Neural crest cell (in vitro differentiated cells): ENCODE data around the gene HMX2. TPM values are rescaled to one million over a fixed set of nuclear protein-coding genes. Genes with fewer than 3 reads are reported as not detected.
A peak's percentile ranks its signal among the peaks of the same experiment; 100 is the strongest.

Experiments used
- DNase-seq: peaks from one replicate; pipeline ENCODE4 v3.0.0; 2021; ENCODE audit warnings: low read depth, mixed read lengths, low spot score
- H3K27ac Mint-ChIP-seq: one replicate; pipeline ENCODE4 v1.8.0; 2021; ENCODE audit warnings: mild to moderate bottlenecking, mixed read lengths; ENCODE audit not compliant: unreplicated experiment
- H3K27me3 Mint-ChIP-seq: 2 replicates; pipeline ENCODE4 v1.8.0; 2021; ENCODE audit warnings: low read depth, mild to moderate bottlenecking, mixed read lengths
- H3K36me3 Mint-ChIP-seq: 2 replicates; pipeline ENCODE4 v1.8.0; 2021; ENCODE audit warnings: low read depth, mild to moderate bottlenecking, mixed read lengths
- H3K4me1 Mint-ChIP-seq: 2 replicates; pipeline ENCODE4 v1.8.0; 2021; ENCODE audit warnings: mixed read lengths
- H3K4me3 Mint-ChIP-seq: one replicate; pipeline ENCODE4 v1.8.0; 2021; ENCODE audit warnings: mild to moderate bottlenecking, mixed read lengths
- H3K9me3 Mint-ChIP-seq: 2 replicates; pipeline ENCODE4 v1.8.0; 2021; ENCODE audit warnings: mixed read lengths
- CTCF ChIP-seq: fragments of 200-600 bp; sonication (generic); conservative IDR thresholded peaks from 2 replicates; pipeline ENCODE4 v1.5.0; 2021; ENCODE audit warnings: antibody characterized with exemption, mild to moderate bottlenecking
- total RNA-seq: library from RNA; stranded (reverse); gene quantifications from 2 replicates; pipeline ENCODE4 v1.2.1, GENCODE V29; 2021

HMX2 gene
- total RNA-seq, 1 donor from 2014 or later, result not detected

- DNase-seq, result no peak
- peaks cover 40% of the 10 kb centered on the region for H3K4me1 Mint-ChIP-seq
These were observed 12.4 kb upstream of the HMX2 start, which contains the start of gene HMX3 for GRCh38 chr10:123135415-123136141. Gene HMX3 (plus strand): TSS chr10:123135970. CDS start chr10:123136051, 81 bp downstream.

GRCh38 chr10:123136221-123136805 lies 11.6 kb upstream of the HMX2 start:
- Mint-ChIP-seq H3K9me3 (no peaks in the 10 kb centered on the region), H3K4me3 (peak overlapping the region; percentile 74), H3K36me3 (no peaks in the 10 kb centered on the region), H3K4me1 (peaks cover 41% of the 10 kb centered on the region), H3K27ac (no peak overlapping the region), H3K27me3 (peaks cover 96% of the 10 kb centered on the region)
- no peak for TF ChIP-seq CTCF
- no peak for DNase-seq

More at GRCh38 chr10:123135415-123136141, 12.4 kb upstream of the HMX2 start, which contains the start of gene HMX3:
- Mint-ChIP-seq H3K36me3 (no peaks in the 10 kb centered on the region), H3K27me3 (peaks cover 96% of the 10 kb centered on the region), H3K9me3 (no peaks in the 10 kb centered on the region), H3K27ac (no peak within 1 kb of the TSS), H3K4me3 (peak within 1 kb of the TSS; percentile 78)
- no peak for TF ChIP-seq CTCF

- Mint-ChIP-seq H3K36me3 (no peaks in the 10 kb centered on the region), H3K27ac (no peak overlapping the region), H3K4me3 (peak overlapping the region; percentile 78)
These were observed 10.9 kb upstream of the HMX2 start for GRCh38 chr10:123136806-123137642.

GRCh38 chr10:123139165-123139520 lies 8.8 kb upstream of the HMX2 start:
- Mint-ChIP-seq H3K27ac (no peak overlapping the region), H3K27me3 (peaks cover 96% of the 10 kb centered on the region), H3K4me1 (peaks cover 30% of the 10 kb centered on the region), H3K9me3 (no peaks in the 10 kb centered on the region), H3K36me3 (no peaks in the 10 kb centered on the region), H3K4me3 (peak overlapping the region; percentile 78)
- DNase-seq, result no peak
- TF ChIP-seq CTCF, result no peak

More at GRCh38 chr10:123136806-123137642, 10.9 kb upstream of the HMX2 start:
- Mint-ChIP-seq H3K9me3 (no peaks in the 10 kb centered on the region), H3K27me3 (peaks cover 96% of the 10 kb centered on the region), H3K4me1 (peaks cover 41% of the 10 kb centered on the region)
- TF ChIP-seq CTCF, result no peak
- no peak for DNase-seq

- Mint-ChIP-seq H3K4me3 (peak overlapping the region; percentile 78), H3K27ac (no peak overlapping the region), H3K4me1 (peaks cover 27% of the 10 kb centered on the region), H3K27me3 (peaks cover 96% of the 10 kb centered on the region), H3K9me3 (no peaks in the 10 kb centered on the region), H3K36me3 (no peaks in the 10 kb centered on the region)
- no peak for TF ChIP-seq CTCF
- DNase-seq, result no peak
These were observed 8.3 kb upstream of the HMX2 start for GRCh38 chr10:123139521-123140163.
